Hepatocyte (in vitro differentiated cells): ENCODE data around the gene HRAS. TPM values are rescaled to one million over a fixed set of nuclear protein-coding genes. Genes with fewer than 3 reads are reported as not detected.

Experiments used
- DNase-seq: peaks from one replicate; pipeline ENCODE4 v3.0.0-alpha.2; 2016; ENCODE audit warnings: low spot score
- H2AFZ ChIP-seq: fragments of 200-600 bp; sonication (generic); 2 replicates; pipeline ENCODE4 v1.6.0; 2016; ENCODE audit warnings: antibody characterized with exemption, mild to moderate bottlenecking
- H3K27ac ChIP-seq: fragments of 200-600 bp; sonication (generic); 2 replicates; pipeline ENCODE4 v1.5.1; 2016; ENCODE audit warnings: mild to moderate bottlenecking
- H3K27me3 ChIP-seq: fragments of 200-600 bp; sonication (generic); 2 replicates; pipeline ENCODE4 v1.6.1; 2016
- H3K36me3 ChIP-seq: fragments of 200-600 bp; sonication (generic); replicated peaks from 2 replicates; pipeline ENCODE4 v1.5.1; 2016; ENCODE audit warnings: low read depth; ENCODE audit not compliant: insufficient read depth
- H3K4me1 ChIP-seq: fragments of 200-600 bp; sonication (generic); 2 replicates; pipeline ENCODE4 v1.5.1; 2016; ENCODE audit warnings: mild to moderate bottlenecking, moderate library complexity; ENCODE audit not compliant: insufficient read depth
- H3K4me2 ChIP-seq: fragments of 200-600 bp; sonication (generic); 2 replicates; pipeline ENCODE4 v1.6.0; 2016
- H3K4me3 ChIP-seq: fragments of 200-600 bp; sonication (generic); 2 replicates; pipeline ENCODE4 v1.5.1; 2016; ENCODE audit warnings: mild to moderate bottlenecking
- H3K79me2 ChIP-seq: fragments of 200-600 bp; sonication (generic); 2 replicates; pipeline ENCODE4 v1.6.0; 2017; ENCODE audit warnings: mild to moderate bottlenecking
- H3K9me2 ChIP-seq: fragments of 200-600 bp; sonication (generic); replicated peaks from 2 replicates; pipeline ENCODE4 v1.6.0; 2017; ENCODE audit warnings: mild to moderate bottlenecking; ENCODE audit not compliant: insufficient read depth
- H3K9me3 ChIP-seq: fragments of 200-600 bp; sonication (generic); 2 replicates; pipeline ENCODE4 v1.5.1; 2016; ENCODE audit warnings: low read depth, mild to moderate bottlenecking
- H4K20me1 ChIP-seq: fragments of 200-600 bp; sonication (generic); 2 replicates; pipeline ENCODE4 v1.6.0; 2016; ENCODE audit warnings: mild to moderate bottlenecking; ENCODE audit not compliant: insufficient read depth, poor library complexity, severe bottlenecking
- CTCF ChIP-seq: fragments of 200-600 bp; sonication (generic); IDR thresholded peaks from 2 replicates; pipeline ENCODE4 v1.5.1; 2016; ENCODE audit warnings: antibody characterized with exemption, mild to moderate bottlenecking; ENCODE audit not compliant: poor library complexity
- EZH2 ChIP-seq: fragments of 200-600 bp; sonication (generic); IDR thresholded peaks from 2 replicates; pipeline ENCODE4 v1.6.1; 2016; ENCODE audit warnings: antibody characterized with exemption, mild to moderate bottlenecking, borderline replicate concordance
- EZH2phosphoT487 ChIP-seq: fragments of 200-600 bp; sonication (generic); IDR thresholded peaks from one replicate; pipeline ENCODE4 v1.6.1; 2018; ENCODE audit warnings: antibody characterized with exemption, mild to moderate bottlenecking, low read depth, moderate library complexity; ENCODE audit not compliant: unreplicated experiment, severe bottlenecking
- WGBS: methylation state at CpG from one replicate; pipeline ENCODE4 v1.1.6; 2016; ENCODE audit warnings: low lambda C conversion rate; ENCODE audit errors: missing lambda C conversion rate; 5-methylcytosine and 5-hydroxymethylcytosine counted together
- polyA plus RNA-seq: library from polyadenylated mRNA; unstranded; fragments of >200 nt; fragmentation: Nextera tagmentation; extraction: Ambion mirVana; gene quantifications from 2 replicates; pipeline ENCODE4 v1.2.1, GENCODE V29; 2016
- total RNA-seq: library from RNA; depleted of rRNA; stranded (reverse); fragments of >200 nt; gene quantifications from 2 replicates; pipeline ENCODE4 v1.2.3, GENCODE V29; 2014

HRAS gene
- total and polyA plus RNA-seq, 2 experiments from 2014 or later: 28.4 to 57.9 TPM

GRCh38 chr11:563812-564578, 28.6 kb upstream of the HRAS start:
- peaks cover 32% of the 10 kb centered on the region for H3K4me1 ChIP-seq
- no peak overlapping the region for H3K27ac ChIP-seq
- no peaks in the 10 kb centered on the region for H3K9me3 ChIP-seq
- no peak overlapping the region for H2AFZ ChIP-seq
- H3K4me3 ChIP-seq: no peak overlapping the region
- no peaks in the 10 kb centered on the region for H4K20me1 ChIP-seq
- no peak for TF ChIP-seq EZH2
- no peak for TF ChIP-seq CTCF
- no peak for TF ChIP-seq EZH2phosphoT487
- peaks cover 17% of the 10 kb centered on the region for H3K79me2 ChIP-seq
- whole genome bisulfite sequencing: 83% methylated on average over 12 of the region's 12 CpGs
- H3K36me3 ChIP-seq: no peaks in the 10 kb centered on the region
- DNase-seq: no peak
- H3K27me3 ChIP-seq: no peaks in the 10 kb centered on the region
- H3K9me2 ChIP-seq: no peaks in the 10 kb centered on the region
- H3K4me2 ChIP-seq: no peak overlapping the region

GRCh38 chr11:563066-563811, 27.9 kb upstream of the HRAS start:
- Histone ChIP-seq H3K4me2 (no peak overlapping the region), H3K36me3 (no peaks in the 10 kb centered on the region), H3K4me3 (no peak overlapping the region), H2AFZ (no peak overlapping the region), H3K79me2 (peaks cover 17% of the 10 kb centered on the region), H3K9me3 (no peaks in the 10 kb centered on the region), H3K27ac (no peak overlapping the region), H3K9me2 (no peaks in the 10 kb centered on the region), H3K27me3 (no peaks in the 10 kb centered on the region), H3K4me1 (peaks cover 30% of the 10 kb centered on the region), H4K20me1 (no peaks in the 10 kb centered on the region)
- TF ChIP-seq EZH2 (no peak), EZH2phosphoT487 (no peak), CTCF (no peak)
- WGBS: 90% methylated on average over 18 of the region's 18 CpGs
- no peak for DNase-seq

- H3K27me3 ChIP-seq: peaks cover 10% of the 10 kb centered on the region
- peak overlapping the region; percentile 86 for H3K4me2 ChIP-seq
- peaks cover 17% of the 10 kb centered on the region for H3K79me2 ChIP-seq
- no peaks in the 10 kb centered on the region for H3K36me3 ChIP-seq
- H3K4me1 ChIP-seq: peaks cover 25% of the 10 kb centered on the region
- no peak overlapping the region for H2AFZ ChIP-seq
- H4K20me1 ChIP-seq: no peaks in the 10 kb centered on the region
- no peak for TF ChIP-seq EZH2phosphoT487
- no peak for TF ChIP-seq CTCF
- TF ChIP-seq EZH2: no peak
- no peaks in the 10 kb centered on the region for H3K9me3 ChIP-seq
- no peak for DNase-seq
- H3K27ac ChIP-seq: peak overlapping the region; percentile 89
- H3K9me2 ChIP-seq: no peaks in the 10 kb centered on the region
- 89% methylated on average over 29 of the region's 29 CpGs for WGBS
- H3K4me3 ChIP-seq: peak overlapping the region; percentile 32
Measured at GRCh38 chr11:562046-562645, 26.8 kb upstream of the HRAS start.
